IMR-90 (cell line): ENCODE measurements around the gene FRS3. TPM values are rescaled to one million over a fixed set of nuclear protein-coding genes. Genes with fewer than 3 reads are reported as not detected.

Experiments used
- ATAC-seq: fragments of 200-7000 bp; cut with Tn5 transposase; 2 replicates; pipeline ENCODE4 v1.9.1; 2020; ENCODE audit warnings: low read depth, mild to moderate bottlenecking, moderate library complexity
- BruUV-seq: library from RNA; stranded (reverse); fragments of 400-500 nt; replicated peaks from 2 replicates; lab custom pipeline; 2021; lab: Mats Ljungman, UMichigan
- CTCF ChIA-PET: fragments of 300-600 bp; formaldehyde crosslinking; extraction: SDS; loops from one replicate; lab custom pipeline; 2021; ENCODE audit warnings: antibody characterized with exemption; lab: Yijun Ruan, JAX
- POLR2A ChIA-PET: fragments of 300-600 bp; sonication (Branson Sonifier 250); formaldehyde crosslinking; loops from one replicate; lab custom pipeline; 2022; ENCODE audit warnings: antibody characterized with exemption; ENCODE audit not compliant: unreplicated experiment; lab: Charles Lee
- DNase-seq: peaks from one replicate; pipeline ENCODE4 v3.0.0; 2013
- H2AFZ ChIP-seq: replicated peaks from 2 replicates; pipeline ENCODE3; 2013; ENCODE audit warnings: low read length, mild to moderate bottlenecking; ENCODE audit not compliant: poor library complexity
- H2AK5ac ChIP-seq: 2 replicates; pipeline ENCODE4 v1.6.1; 2013; ENCODE audit warnings: low read depth, low read length, inconsistent platforms
- H2AK9ac ChIP-seq: replicated peaks from 2 replicates; pipeline ENCODE3; 2013; ENCODE audit warnings: mild to moderate bottlenecking, low read depth, low read length, moderate library complexity; ENCODE audit not compliant: poor library complexity
- H2BK120ac ChIP-seq: 2 replicates; pipeline ENCODE4 v1.6.1; 2013; ENCODE audit warnings: low read depth, low read length, inconsistent platforms
- H2BK15ac ChIP-seq: 3 replicates; pipeline ENCODE4 v1.6.1; 2013; ENCODE audit warnings: low read depth, low read length, inconsistent platforms
- H2BK20ac ChIP-seq: 2 replicates; pipeline ENCODE4 v1.6.1; 2013; ENCODE audit warnings: low read depth, mild to moderate bottlenecking, inconsistent platforms, low read length, moderate library complexity
- H2BK5ac ChIP-seq: 2 replicates; pipeline ENCODE4 v1.6.1; 2013; ENCODE audit warnings: mild to moderate bottlenecking, low read depth, low read length, inconsistent platforms; ENCODE audit not compliant: poor library complexity, severe bottlenecking
- H3K14ac ChIP-seq: replicated peaks from 2 replicates; pipeline ENCODE4 v1.6.1; 2013; ENCODE audit warnings: low read depth, low read length, inconsistent platforms
- H3K18ac ChIP-seq: 2 replicates; pipeline ENCODE4 v1.6.1; 2013; ENCODE audit warnings: low read depth, low read length, control low read depth
- H3K23ac ChIP-seq: 2 replicates; pipeline ENCODE4 v1.6.1; 2013; ENCODE audit warnings: low read depth, low read length, inconsistent platforms
- H3K27ac ChIP-seq: 2 replicates; pipeline ENCODE4 v1.5.1; 2013; ENCODE audit warnings: mild to moderate bottlenecking, control low read depth, low read length; ENCODE audit not compliant: insufficient read depth
- H3K27me3 ChIP-seq: 2 replicates; pipeline ENCODE4 v1.6.1; 2013; ENCODE audit warnings: low read length; ENCODE audit not compliant: control insufficient read depth, insufficient read depth
- H3K36me3 ChIP-seq: 2 replicates; pipeline ENCODE4 v1.6.1; 2013; ENCODE audit warnings: low read length, mixed read lengths; ENCODE audit not compliant: control insufficient read depth, insufficient read depth
- H3K4ac ChIP-seq: 2 replicates; pipeline ENCODE4 v1.6.1; 2013; ENCODE audit warnings: low read depth, low read length, inconsistent platforms
- H3K4me1 ChIP-seq: 2 replicates; pipeline ENCODE4 v1.6.1; 2013; ENCODE audit warnings: low read length, mixed read lengths; ENCODE audit not compliant: control insufficient read depth, insufficient read depth
- H3K4me2 ChIP-seq: 2 replicates; pipeline ENCODE4 v1.6.1; 2013; ENCODE audit warnings: low read depth, mild to moderate bottlenecking, control low read depth, low read length, moderate library complexity
- H3K4me3 ChIP-seq: 2 replicates; pipeline ENCODE4 v1.5.1; 2013; ENCODE audit warnings: low read depth, mild to moderate bottlenecking, control low read depth, low read length, moderate library complexity; ENCODE audit not compliant: insufficient read depth
- H3K56ac ChIP-seq: 2 replicates; pipeline ENCODE4 v1.6.1; 2013; ENCODE audit warnings: low read length, inconsistent platforms; ENCODE audit not compliant: insufficient read depth; ENCODE audit errors: extremely low read depth
- H3K79me1 ChIP-seq, 2 experiments: 2 replicates each; pipeline ENCODE4 v1.6.1; 2013; ENCODE audit warnings: low read length in 2 of 2, inconsistent platforms in 1 of 2, low read depth in 1 of 2
- H3K9ac ChIP-seq: 2 replicates; pipeline ENCODE4 v1.6.1; 2013; ENCODE audit warnings: low read depth, low read length, control low read depth
- H3K9me1 ChIP-seq: 2 replicates; pipeline ENCODE4 v1.6.1; 2013; ENCODE audit warnings: low read length, inconsistent platforms; ENCODE audit not compliant: insufficient read depth
- H3K9me3 ChIP-seq: 2 replicates; pipeline ENCODE4 v1.6.1; 2013; ENCODE audit warnings: low read length; ENCODE audit not compliant: control insufficient read depth, insufficient read depth
- H4K20me1 ChIP-seq: 2 replicates; pipeline ENCODE4 v1.6.1; 2013; ENCODE audit warnings: low read length, inconsistent platforms; ENCODE audit not compliant: insufficient read depth
- H4K5ac ChIP-seq: 2 replicates; pipeline ENCODE4 v1.6.1; 2013; ENCODE audit warnings: mild to moderate bottlenecking, low read depth, low read length, control low read depth
- H4K8ac ChIP-seq, 2 experiments: 2 replicates each; pipeline ENCODE4 v1.6.1; 2013; ENCODE audit warnings: low read depth in 2 of 2, low read length in 2 of 2, control low read depth in 1 of 2, inconsistent platforms in 1 of 2
- H4K91ac ChIP-seq: 2 replicates; pipeline ENCODE4 v1.6.1; 2013; ENCODE audit warnings: low read depth, low read length, inconsistent platforms; ENCODE audit not compliant: insufficient read depth
- CEBPB ChIP-seq: IDR thresholded peaks from 2 replicates; pipeline ENCODE4 v1.6.1; 2012; ENCODE audit warnings: low read depth, low read length, improper control_type of control experiment
- CHD1 ChIP-seq: IDR thresholded peaks from 2 replicates; pipeline ENCODE4 v1.6.1; 2012; ENCODE audit warnings: low read depth, low read length, improper control_type of control experiment
- CTCF ChIP-seq: conservative IDR thresholded peaks from 2 replicates; pipeline ENCODE4 v1.5.1; 2012; ENCODE audit warnings: mild to moderate bottlenecking, low read depth, low read length, improper control_type of control experiment
- FOS ChIP-seq: fragments of 150-350 bp; IDR thresholded peaks from 2 replicates; pipeline ENCODE4 v1.6.1; 2016; ENCODE audit warnings: low read depth, low read length
- MAFK ChIP-seq: IDR thresholded peaks from 2 replicates; pipeline ENCODE4 v1.6.1; 2012; ENCODE audit warnings: low read depth, low read length, improper control_type of control experiment
- MAZ ChIP-seq: IDR thresholded peaks from 2 replicates; pipeline ENCODE4 v1.6.1; 2012; ENCODE audit warnings: low read depth, mild to moderate bottlenecking, low read length, improper control_type of control experiment, moderate library complexity, borderline replicate concordance
- NFE2L2 ChIP-seq: fragments of 150-350 bp; IDR thresholded peaks from 2 replicates; pipeline ENCODE4 v1.6.1; 2016; ENCODE audit warnings: low read depth, mild to moderate bottlenecking, low read length
- POLR2A ChIP-seq: IDR thresholded peaks from 2 replicates; pipeline ENCODE4 v1.6.1; 2012; ENCODE audit warnings: mild to moderate bottlenecking, low read depth, low read length
- SMC3 ChIP-seq: fragments of 150-350 bp; IDR thresholded peaks from 2 replicates; pipeline ENCODE4 v1.6.1; 2016; ENCODE audit warnings: low read depth, mild to moderate bottlenecking, antibody characterized with exemption, low read length, moderate library complexity
- WGBS, 2 experiments: methylation state at CpG; one replicate each; pipeline versions ENCODE4 v1.1.5 to v1.1.7; 2013; ENCODE audit warnings: missing lambda C conversion rate in 2 of 2; ENCODE audit not compliant: insufficient read length in 1 of 2; ENCODE audit errors: extremely low coverage in 2 of 2; 5-methylcytosine and 5-hydroxymethylcytosine counted together
- dilution Hi-C: fragments of 300-500 bp; cut with HindIII; formaldehyde crosslinking; loops from one replicate; pipeline ENCODE4 v1.14.3; 2018; ENCODE audit warnings: low sequenced_read_pairs; ENCODE audit not compliant: unreplicated experiment
- in situ Hi-C: fragments of 300-500 bp; cut with MboI; formaldehyde crosslinking; loops from 3 replicates; pipeline ENCODE4 v1.14.3; 2019; ENCODE audit warnings: low sequenced_read_pairs, inconsistent platforms, mixed read lengths
- intact Hi-C: fragments of 100-400 bp; cut with micrococcal nuclease; formaldehyde crosslinking; loops from 2 replicates; pipeline ENCODE4 v1.10.0; 2022
- polyA plus RNA-seq, 3 experiments: library from polyadenylated mRNA; depleted of rRNA; stranded (reverse); fragments of >200 nt; gene quantifications; 2 replicates each; pipeline ENCODE4 v1.2.3, GENCODE V29; 2012; ENCODE audit warnings: low replicate concordance in 1 of 3
- total RNA-seq: library from RNA; depleted of rRNA; stranded (reverse); fragments of >200 nt; gene quantifications from 2 replicates; pipeline ENCODE4 v1.2.3, GENCODE V29; 2012

FRS3 gene
- total and polyA plus RNA-seq, 2 of the 4 experiments (the other 2 are of a cell fraction): 0.54 to 3.8 TPM

GRCh38 chr6:41756354-41756753 lies 23.3 kb downstream of the FRS3 start:
- Histone ChIP-seq H4K8ac (no peak overlapping the region), H3K18ac (no peak overlapping the region), H4K20me1 (no peaks in the 10 kb centered on the region), H3K4me2 (no peak overlapping the region), H3K14ac (no peak overlapping the region), H3K4me1 (peaks cover 3% of the 10 kb centered on the region; the same call in 1 of the 2 replicates), H3K56ac (no peak overlapping the region), H2BK120ac (no peak overlapping the region), H4K5ac (no peak overlapping the region), H2BK5ac (no peak overlapping the region), H3K9me1 (no peaks in the 10 kb centered on the region; the same call in 1 of the 2 replicates), H3K9ac (no peak overlapping the region), H3K36me3 (no peaks in the 10 kb centered on the region), H2AFZ (peak overlapping the region; percentile 14), H4K91ac (no peak overlapping the region), H3K79me1 (no peaks in the 10 kb centered on the region), H2BK15ac (no peak overlapping the region), H2AK5ac (no peak overlapping the region), H3K27ac (no peak overlapping the region), H3K23ac (no peak overlapping the region), H2BK20ac (no peak overlapping the region), H3K4ac (no peak overlapping the region), H3K27me3 (peaks cover 34% of the 10 kb centered on the region), H3K9me3 (no peaks in the 10 kb centered on the region), H3K4me3 (no peak overlapping the region), H2AK9ac (no peak overlapping the region)
- no peak for TF ChIP-seq FOS
- no peak for TF ChIP-seq MAZ
- no peak for TF ChIP-seq CHD1
- TF ChIP-seq CTCF: no peak
- no peak for TF ChIP-seq NFE2L2
- TF ChIP-seq CEBPB: no peak
- no peak for TF ChIP-seq MAFK
- TF ChIP-seq SMC3: no peak
- no peak for TF ChIP-seq POLR2A
- ChIA-PET POLR2A (no interaction called here), CTCF (no interaction called here)
- no TSS peak for BruUV-seq
- WGBS, 2 experiments: 50% methylated on average over 2 of the region's 13 CpGs; no CpG with 5 or more reads in 1 of the 2 experiments
- intact Hi-C loops (no loop called here), in situ Hi-C loops (no loop called here), dilution Hi-C loops (no loop called here)
- DNase-seq (no peak), ATAC-seq (no peak)
